HepG2 (cell line): ENCODE data around the gene PRUNE1. TPM values are rescaled to one million over a fixed set of nuclear protein-coding genes. Genes with fewer than 3 reads are reported as not detected.
A peak's percentile ranks its signal among the peaks of the same experiment; 100 is the strongest.

Source experiments
- CBFB ChIP-seq: sonication (generic); formaldehyde crosslinking; IDR thresholded peaks from 2 replicates; pipeline ENCODE4 v1.4.0; 2020; ENCODE audit warnings: missing genetic modification reagents
- ELF4 ChIP-seq: sonication (generic); formaldehyde crosslinking; IDR thresholded peaks from 2 replicates; pipeline ENCODE4 v1.5.0; 2020; ENCODE audit warnings: missing genetic modification reagents, mild to moderate bottlenecking, moderate library complexity, borderline replicate concordance
- FOXA3 ChIP-seq: IDR thresholded peaks from 2 replicates; pipeline ENCODE4 v1.6.1; 2016; ENCODE audit warnings: missing genetic modification reagents, missing compliant biosample characterization
- KMT2A ChIP-seq: sonication (generic); formaldehyde crosslinking; IDR thresholded peaks from 2 replicates; pipeline ENCODE4 v1.4.0; 2020; ENCODE audit warnings: missing genetic modification reagents
- MAFK ChIP-seq, 2 experiments: IDR thresholded peaks in 1 of 2; conservative IDR thresholded peaks in 1 of 2; 2 replicates each; pipeline ENCODE4 v1.6.1; 2011; ENCODE audit warnings: improper control_type of control experiment in 2 of 2, low read length in 2 of 2
- NCOA1 ChIP-seq: sonication (generic); formaldehyde crosslinking; IDR thresholded peaks from 2 replicates; pipeline ENCODE4 v1.9.0; 2021; ENCODE audit warnings: missing genetic modification reagents
- PAF1 ChIP-seq: IDR thresholded peaks from 2 replicates; pipeline ENCODE4 v1.6.1; 2016; ENCODE audit warnings: missing genetic modification reagents, missing compliant biosample characterization
- PAWR ChIP-seq: sonication (generic); formaldehyde crosslinking; IDR thresholded peaks from 2 replicates; pipeline ENCODE4 v1.4.0; 2020; ENCODE audit warnings: missing genetic modification reagents, mild to moderate bottlenecking, borderline replicate concordance
- RBM22 ChIP-seq: fragments of 200-400 bp; formaldehyde crosslinking; optimal IDR thresholded peaks from 2 replicates; pipeline ENCODE3; 2017; ENCODE audit warnings: mild to moderate bottlenecking, low read length, moderate library complexity
- RORA ChIP-seq: sonication (generic); formaldehyde crosslinking; IDR thresholded peaks from 2 replicates; pipeline ENCODE4 v1.5.0; 2020; ENCODE audit warnings: mild to moderate bottlenecking, missing genetic modification reagents, moderate library complexity
- ZBTB21 ChIP-seq: sonication (generic); formaldehyde crosslinking; IDR thresholded peaks from 2 replicates; pipeline ENCODE4 v1.4.0; 2020; ENCODE audit warnings: missing genetic modification reagents
- ZNF329 ChIP-seq: sonication (generic); formaldehyde crosslinking; IDR thresholded peaks from 2 replicates; pipeline ENCODE4 v1.9.0; 2021; ENCODE audit warnings: low read depth, mild to moderate bottlenecking, missing genetic modification reagents
- ZNF530 ChIP-seq: sonication (generic); formaldehyde crosslinking; IDR thresholded peaks from 2 replicates; pipeline ENCODE4 v1.5.0; 2020; ENCODE audit warnings: low read depth, mild to moderate bottlenecking, missing genetic modification reagents
- ZNF713 ChIP-seq: sonication (generic); formaldehyde crosslinking; IDR thresholded peaks from 2 replicates; pipeline ENCODE4 v1.4.0; 2020; ENCODE audit warnings: mild to moderate bottlenecking, missing genetic modification reagents
- ZNF878 ChIP-seq: sonication (generic); formaldehyde crosslinking; IDR thresholded peaks from 2 replicates; pipeline ENCODE4 v1.8.1; 2023; ENCODE audit warnings: mild to moderate bottlenecking, missing genetic modification reagents, moderate library complexity
- ZSCAN9 ChIP-seq: IDR thresholded peaks from 2 replicates; pipeline ENCODE4 v1.6.1; 2016; ENCODE audit warnings: borderline replicate concordance
- polyA plus RNA-seq, 8 experiments: library from polyadenylated mRNA; depleted of rRNA in 3 of 8; stranded (reverse) in 7 of 8; unstranded in 1 of 8; fragments of >200 nt; fragmentation: Illumina TruSeq in 4 of 8; extraction: Trizol in 4 of 8; gene quantifications; 2 replicates each; pipeline versions ENCODE4 v1.2.1 to v1.2.3, GENCODE V29; 2011 to 2016; ENCODE audit warnings: low read depth in 4 of 8, missing spikeins in 1 of 8, mixed read lengths in 1 of 8; ENCODE audit not compliant: insufficient read depth in 1 of 8
- total RNA-seq, 5 experiments: library from RNA; depleted of rRNA; stranded (reverse); fragments of >200 nt; fragmentation: Illumina TruSeq; extraction: Trizol; gene quantifications; 2 replicates each; pipeline ENCODE4 v1.2.3, GENCODE V29; 2016; ENCODE audit warnings: low read depth in 1 of 5
- TF ChIP-seq, protein P1 (sequence below): sonication (generic); formaldehyde crosslinking; IDR thresholded peaks from 2 replicates; pipeline ENCODE4 v1.4.0; 2020; ENCODE audit warnings: missing genetic modification reagents
- TF ChIP-seq, protein P2 (sequence below): sonication (generic); formaldehyde crosslinking; IDR thresholded peaks from 2 replicates; pipeline ENCODE4 v1.5.0; 2020; ENCODE audit warnings: missing genetic modification reagents
- TF ChIP-seq, protein P3 (sequence below): sonication (generic); formaldehyde crosslinking; IDR thresholded peaks from 2 replicates; pipeline ENCODE4 v1.4.0; 2020; ENCODE audit warnings: missing genetic modification reagents
- TF ChIP-seq, protein P4 (sequence below): sonication (generic); formaldehyde crosslinking; IDR thresholded peaks from 2 replicates; pipeline ENCODE4 v1.4.0; 2020; ENCODE audit warnings: missing genetic modification reagents

PRUNE1 gene
- total and polyA plus RNA-seq, 2 of the 13 experiments (the other 11 are each of a cell fraction or from before 2014, with no cell fraction given) = 19.0 to 31.9 TPM

DNA sequence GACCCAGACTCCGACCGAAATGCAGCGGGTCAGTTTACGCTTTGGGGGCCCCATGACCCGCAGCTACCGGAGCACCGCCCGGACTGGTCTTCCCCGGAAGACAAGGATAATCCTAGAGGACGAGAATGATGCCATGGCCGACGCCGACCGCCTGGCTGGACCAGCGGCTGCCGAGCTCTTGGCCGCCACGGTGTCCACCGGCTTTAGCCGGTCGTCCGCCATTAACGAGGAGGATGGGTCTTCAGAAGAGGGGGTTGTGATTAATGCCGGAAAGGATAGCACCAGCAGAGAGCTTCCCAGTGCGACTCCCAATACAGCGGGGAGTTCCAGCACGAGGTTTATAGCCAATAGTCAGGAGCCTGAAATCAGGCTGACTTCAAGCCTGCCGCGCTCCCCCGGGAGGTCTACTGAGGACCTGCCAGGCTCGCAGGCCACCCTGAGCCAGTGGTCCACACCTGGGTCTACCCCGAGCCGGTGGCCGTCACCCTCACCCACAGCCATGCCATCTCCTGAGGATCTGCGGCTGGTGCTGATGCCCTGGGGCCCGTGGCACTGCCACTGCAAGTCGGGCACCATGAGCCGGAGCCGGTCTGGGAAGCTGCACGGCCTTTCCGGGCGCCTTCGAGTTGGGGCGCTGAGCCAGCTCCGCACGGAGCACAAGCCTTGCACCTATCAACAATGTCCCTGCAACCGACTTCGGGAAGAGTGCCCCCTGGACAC lies 39.8 kb downstream of the PRUNE1 start (continued):
- TF ChIP-seq, protein P1, sequence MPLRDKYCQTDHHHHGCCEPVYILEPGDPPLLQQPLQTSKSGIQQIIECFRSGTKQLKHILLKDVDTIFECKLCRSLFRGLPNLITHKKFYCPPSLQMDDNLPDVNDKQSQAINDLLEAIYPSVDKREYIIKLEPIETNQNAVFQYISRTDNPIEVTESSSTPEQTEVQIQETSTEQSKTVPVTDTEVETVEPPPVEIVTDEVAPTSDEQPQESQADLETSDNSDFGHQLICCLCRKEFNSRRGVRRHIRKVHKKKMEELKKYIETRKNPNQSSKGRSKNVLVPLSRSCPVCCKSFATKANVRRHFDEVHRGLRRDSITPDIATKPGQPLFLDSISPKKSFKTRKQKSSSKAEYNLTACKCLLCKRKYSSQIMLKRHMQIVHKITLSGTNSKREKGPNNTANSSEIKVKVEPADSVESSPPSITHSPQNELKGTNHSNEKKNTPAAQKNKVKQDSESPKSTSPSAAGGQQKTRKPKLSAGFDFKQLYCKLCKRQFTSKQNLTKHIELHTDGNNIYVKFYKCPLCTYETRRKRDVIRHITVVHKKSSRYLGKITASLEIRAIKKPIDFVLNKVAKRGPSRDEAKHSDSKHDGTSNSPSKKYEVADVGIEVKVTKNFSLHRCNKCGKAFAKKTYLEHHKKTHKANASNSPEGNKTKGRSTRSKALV (CRISPR knock-in tag) = no peak
- TF ChIP-seq CBFB (CRISPR knock-in tag) = no peak
- no peak for TF ChIP-seq NCOA1 (CRISPR knock-in tag)
- TF ChIP-seq ZBTB21 (CRISPR knock-in tag) = no peak
- no peak for TF ChIP-seq ZSCAN9 (CRISPR knock-in tag)
- no peak for TF ChIP-seq RBM22
- no peak for TF ChIP-seq ZNF713 (CRISPR knock-in tag)
- TF ChIP-seq ZNF329 (CRISPR knock-in tag) = no peak
- TF ChIP-seq, protein P2, sequence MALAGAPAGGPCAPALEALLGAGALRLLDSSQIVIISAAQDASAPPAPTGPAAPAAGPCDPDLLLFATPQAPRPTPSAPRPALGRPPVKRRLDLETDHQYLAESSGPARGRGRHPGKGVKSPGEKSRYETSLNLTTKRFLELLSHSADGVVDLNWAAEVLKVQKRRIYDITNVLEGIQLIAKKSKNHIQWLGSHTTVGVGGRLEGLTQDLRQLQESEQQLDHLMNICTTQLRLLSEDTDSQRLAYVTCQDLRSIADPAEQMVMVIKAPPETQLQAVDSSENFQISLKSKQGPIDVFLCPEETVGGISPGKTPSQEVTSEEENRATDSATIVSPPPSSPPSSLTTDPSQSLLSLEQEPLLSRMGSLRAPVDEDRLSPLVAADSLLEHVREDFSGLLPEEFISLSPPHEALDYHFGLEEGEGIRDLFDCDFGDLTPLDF (CRISPR knock-in tag) = 0 out of 2 replicates have a peak, but pooled peaks have one; percentile 21
- TF ChIP-seq, protein P3, sequence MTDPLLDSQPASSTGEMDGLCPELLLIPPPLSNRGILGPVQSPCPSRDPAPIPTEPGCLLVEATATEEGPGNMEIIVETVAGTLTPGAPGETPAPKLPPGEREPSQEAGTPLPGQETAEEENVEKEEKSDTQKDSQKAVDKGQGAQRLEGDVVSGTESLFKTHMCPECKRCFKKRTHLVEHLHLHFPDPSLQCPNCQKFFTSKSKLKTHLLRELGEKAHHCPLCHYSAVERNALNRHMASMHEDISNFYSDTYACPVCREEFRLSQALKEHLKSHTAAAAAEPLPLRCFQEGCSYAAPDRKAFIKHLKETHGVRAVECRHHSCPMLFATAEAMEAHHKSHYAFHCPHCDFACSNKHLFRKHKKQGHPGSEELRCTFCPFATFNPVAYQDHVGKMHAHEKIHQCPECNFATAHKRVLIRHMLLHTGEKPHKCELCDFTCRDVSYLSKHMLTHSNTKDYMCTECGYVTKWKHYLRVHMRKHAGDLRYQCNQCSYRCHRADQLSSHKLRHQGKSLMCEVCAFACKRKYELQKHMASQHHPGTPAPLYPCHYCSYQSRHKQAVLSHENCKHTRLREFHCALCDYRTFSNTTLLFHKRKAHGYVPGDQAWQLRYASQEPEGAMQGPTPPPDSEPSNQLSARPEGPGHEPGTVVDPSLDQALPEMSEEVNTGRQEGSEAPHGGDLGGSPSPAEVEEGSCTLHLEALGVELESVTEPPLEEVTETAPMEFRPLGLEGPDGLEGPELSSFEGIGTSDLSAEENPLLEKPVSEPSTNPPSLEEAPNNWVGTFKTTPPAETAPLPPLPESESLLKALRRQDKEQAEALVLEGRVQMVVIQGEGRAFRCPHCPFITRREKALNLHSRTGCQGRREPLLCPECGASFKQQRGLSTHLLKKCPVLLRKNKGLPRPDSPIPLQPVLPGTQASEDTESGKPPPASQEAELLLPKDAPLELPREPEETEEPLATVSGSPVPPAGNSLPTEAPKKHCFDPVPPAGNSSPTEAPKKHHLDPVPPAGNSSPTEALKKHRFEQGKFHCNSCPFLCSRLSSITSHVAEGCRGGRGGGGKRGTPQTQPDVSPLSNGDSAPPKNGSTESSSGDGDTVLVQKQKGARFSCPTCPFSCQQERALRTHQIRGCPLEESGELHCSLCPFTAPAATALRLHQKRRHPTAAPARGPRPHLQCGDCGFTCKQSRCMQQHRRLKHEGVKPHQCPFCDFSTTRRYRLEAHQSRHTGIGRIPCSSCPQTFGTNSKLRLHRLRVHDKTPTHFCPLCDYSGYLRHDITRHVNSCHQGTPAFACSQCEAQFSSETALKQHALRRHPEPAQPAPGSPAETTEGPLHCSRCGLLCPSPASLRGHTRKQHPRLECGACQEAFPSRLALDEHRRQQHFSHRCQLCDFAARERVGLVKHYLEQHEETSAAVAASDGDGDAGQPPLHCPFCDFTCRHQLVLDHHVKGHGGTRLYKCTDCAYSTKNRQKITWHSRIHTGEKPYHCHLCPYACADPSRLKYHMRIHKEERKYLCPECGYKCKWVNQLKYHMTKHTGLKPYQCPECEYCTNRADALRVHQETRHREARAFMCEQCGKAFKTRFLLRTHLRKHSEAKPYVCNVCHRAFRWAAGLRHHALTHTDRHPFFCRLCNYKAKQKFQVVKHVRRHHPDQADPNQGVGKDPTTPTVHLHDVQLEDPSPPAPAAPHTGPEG (CRISPR knock-in tag) = no peak
- no peak for TF ChIP-seq ELF4
- no peak for TF ChIP-seq PAF1
- TF ChIP-seq ZNF878 = no peak
- TF ChIP-seq RORA = no peak
- TF ChIP-seq MAFK (conservative IDR thresholded peaks at IDR 0.05 in 1 of 2, IDR thresholded peaks at IDR 0.05 in 1 of 2; ENCODE audit: low read length in 2 of 2) = no peak
- TF ChIP-seq PAWR (CRISPR knock-in tag) = no peak
- TF ChIP-seq ZNF530 = no peak
- TF ChIP-seq, protein P4, sequence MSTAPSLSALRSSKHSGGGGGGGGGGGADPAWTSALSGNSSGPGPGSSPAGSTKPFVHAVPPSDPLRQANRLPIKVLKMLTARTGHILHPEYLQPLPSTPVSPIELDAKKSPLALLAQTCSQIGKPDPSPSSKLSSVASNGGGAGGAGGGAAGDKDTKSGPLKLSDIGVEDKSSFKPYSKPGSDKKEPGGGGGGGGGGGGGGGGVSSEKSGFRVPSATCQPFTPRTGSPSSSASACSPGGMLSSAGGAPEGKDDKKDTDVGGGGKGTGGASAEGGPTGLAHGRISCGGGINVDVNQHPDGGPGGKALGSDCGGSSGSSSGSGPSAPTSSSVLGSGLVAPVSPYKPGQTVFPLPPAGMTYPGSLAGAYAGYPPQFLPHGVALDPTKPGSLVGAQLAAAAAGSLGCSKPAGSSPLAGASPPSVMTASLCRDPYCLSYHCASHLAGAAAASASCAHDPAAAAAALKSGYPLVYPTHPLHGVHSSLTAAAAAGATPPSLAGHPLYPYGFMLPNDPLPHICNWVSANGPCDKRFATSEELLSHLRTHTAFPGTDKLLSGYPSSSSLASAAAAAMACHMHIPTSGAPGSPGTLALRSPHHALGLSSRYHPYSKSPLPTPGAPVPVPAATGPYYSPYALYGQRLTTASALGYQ (CRISPR knock-in tag) = 0 out of 2 replicates have a peak, but pooled peaks have one; percentile 35
- peak; percentile 42; the same call in 1 of the 2 replicates for TF ChIP-seq KMT2A (CRISPR knock-in tag)
- TF ChIP-seq FOXA3 = no peak
